Esophagus squamous epithelium (tissue), 5 donors: Measurements from ENCODE around the gene EXOC6. TPM values are rescaled to one million over a fixed set of nuclear protein-coding genes. Genes with fewer than 3 reads are reported as not detected.

ENCODE experiments used
- DNase-seq: peaks from one replicate; lab custom pipeline; 2025; lab: John Stamatoyannopoulos, UW
- H3K27ac ChIP-seq, 4 donors: fragments of 200-600 bp; sonication (generic); one replicate each; pipeline ENCODE4 v1.5.1; 2016 to 2019; ENCODE audit warnings: mild to moderate bottlenecking in 1 of 4
- H3K27me3 ChIP-seq, 4 donors: fragments of 200-600 bp; sonication (generic); 1 replicate in 3 of 4; 2 replicates in 1 of 4; pipeline versions ENCODE4 v1.5.1 to v1.6.0; 2017 to 2021; ENCODE audit warnings: antibody characterized with exemption in 1 of 4
- H3K36me3 ChIP-seq, 3 donors: fragments of 200-600 bp; sonication (generic); one replicate each; pipeline ENCODE4 v1.5.1; 2016 to 2019
- H3K4me1 ChIP-seq, 3 donors: fragments of 200-600 bp; sonication (generic); one replicate each; pipeline ENCODE4 v1.5.1; 2017 to 2019
- H3K4me3 ChIP-seq, 4 donors: fragments of 200-600 bp; sonication (generic); 1 replicate in 3 of 4; 2 replicates in 1 of 4; pipeline ENCODE4 v1.5.1; 2016 to 2019; ENCODE audit warnings: mild to moderate bottlenecking in 2 of 4, moderate library complexity in 1 of 4
- H3K9me3 ChIP-seq, 3 donors: fragments of 200-600 bp; sonication (generic); one replicate each; pipeline ENCODE4 v1.5.1; 2016 to 2019
- POLR2A ChIP-seq, 4 donors: fragments of 450-650 bp; IDR thresholded peaks; one replicate each; pipeline ENCODE4 v1.6.1; 2017; ENCODE audit warnings: antibody characterized with exemption in 4 of 4, mild to moderate bottlenecking in 4 of 4, moderate library complexity in 3 of 4
- WGBS, 2 donors: methylation state at CpG; one replicate each; pipeline ENCODE4 v1.1.5; 2018; 5-methylcytosine and 5-hydroxymethylcytosine counted together
- intact Hi-C: fragments of 100-400 bp; cut with DNase I; formaldehyde crosslinking; loops from one replicate; pipeline ENCODE4 v1.15.0; 2022
- total RNA-seq, 4 donors: library from RNA; depleted of rRNA; stranded (reverse); fragments of >200 nt; gene quantifications; one replicate each; pipeline ENCODE4 v1.1.0, GENCODE V29; 2016
- TF ChIP-seq, protein P1 (sequence below), 6 experiments: fragments of 450-650 bp in 4 of 6; fragments of 200-600 bp in 2 of 6; sonication (generic) in 2 of 6; IDR thresholded peaks; one replicate each; pipeline ENCODE4 v1.5.1; 2016 to 2019; ENCODE audit warnings: antibody characterized with exemption in 6 of 6, mild to moderate bottlenecking in 4 of 6, moderate library complexity in 4 of 6
- donor health status: DM: yes; HTN: yes; CAD: no.

EXOC6 gene
- total RNA-seq, 4 donors from 2014 or later, result 1.3 to 9.5 (median 5.6) TPM

DNA sequence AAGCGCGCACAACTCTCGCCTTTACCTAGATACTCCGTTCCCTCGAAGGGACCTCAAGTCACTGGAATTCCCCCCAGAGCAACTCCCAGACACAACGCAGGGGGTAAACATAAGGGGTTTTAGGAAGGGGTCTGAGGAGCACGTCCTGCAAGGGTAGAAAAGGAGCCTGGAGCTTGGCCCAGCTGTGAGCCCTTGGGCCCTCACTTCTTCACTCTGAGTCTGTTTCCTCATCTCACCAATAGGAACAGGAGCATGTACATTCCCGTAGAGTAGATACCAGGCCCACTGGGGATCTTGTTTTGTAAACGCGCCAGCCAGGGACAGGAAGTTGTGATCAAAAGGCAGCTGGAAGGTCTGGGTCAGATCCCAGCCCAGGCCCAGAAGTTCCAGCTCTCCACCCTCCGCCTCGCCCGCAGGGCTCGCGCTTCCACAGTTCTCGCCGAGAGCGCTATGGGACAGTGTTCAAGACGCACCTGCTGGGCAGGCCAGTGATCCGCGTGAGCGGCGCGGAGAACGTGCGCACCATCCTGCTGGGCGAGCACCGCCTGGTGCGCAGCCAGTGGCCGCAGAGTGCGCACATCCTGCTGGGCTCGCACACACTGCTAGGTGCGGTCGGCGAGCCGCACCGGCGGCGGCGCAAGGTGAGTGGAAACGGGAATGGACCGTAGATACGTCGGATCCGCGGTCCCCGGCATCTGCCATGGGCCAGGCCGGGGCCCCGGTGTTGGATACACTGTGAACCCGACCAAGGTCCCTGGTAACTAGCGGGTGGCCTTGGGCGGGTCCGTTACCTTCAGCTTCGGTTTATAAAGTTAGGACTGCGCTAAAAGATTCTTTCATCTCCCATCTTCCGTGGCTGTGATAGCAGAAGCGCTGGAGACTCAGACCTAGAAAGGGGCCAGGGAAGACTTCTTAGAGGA, 213.5 kb downstream of the EXOC6 start:
- Histone ChIP-seq H3K36me3 (peaks cover 0 to 6% (median 0%) of the 10 kb centered on the region in 3 donors), H3K27ac (no peak overlapping the region), H3K4me3 (peak overlapping the region in 3 of 4 donors; percentile 8 to 46 (median 37)), H3K4me1 (peaks cover 14 to 47% (median 36%) of the 10 kb centered on the region in 3 donors), H3K27me3 (peaks cover 2 to 98% (median 27%) of the 10 kb centered on the region in 4 donors), H3K9me3 (no peaks in the 10 kb centered on the region)
- no peak for DNase-seq
- TF ChIP-seq, protein P1, sequence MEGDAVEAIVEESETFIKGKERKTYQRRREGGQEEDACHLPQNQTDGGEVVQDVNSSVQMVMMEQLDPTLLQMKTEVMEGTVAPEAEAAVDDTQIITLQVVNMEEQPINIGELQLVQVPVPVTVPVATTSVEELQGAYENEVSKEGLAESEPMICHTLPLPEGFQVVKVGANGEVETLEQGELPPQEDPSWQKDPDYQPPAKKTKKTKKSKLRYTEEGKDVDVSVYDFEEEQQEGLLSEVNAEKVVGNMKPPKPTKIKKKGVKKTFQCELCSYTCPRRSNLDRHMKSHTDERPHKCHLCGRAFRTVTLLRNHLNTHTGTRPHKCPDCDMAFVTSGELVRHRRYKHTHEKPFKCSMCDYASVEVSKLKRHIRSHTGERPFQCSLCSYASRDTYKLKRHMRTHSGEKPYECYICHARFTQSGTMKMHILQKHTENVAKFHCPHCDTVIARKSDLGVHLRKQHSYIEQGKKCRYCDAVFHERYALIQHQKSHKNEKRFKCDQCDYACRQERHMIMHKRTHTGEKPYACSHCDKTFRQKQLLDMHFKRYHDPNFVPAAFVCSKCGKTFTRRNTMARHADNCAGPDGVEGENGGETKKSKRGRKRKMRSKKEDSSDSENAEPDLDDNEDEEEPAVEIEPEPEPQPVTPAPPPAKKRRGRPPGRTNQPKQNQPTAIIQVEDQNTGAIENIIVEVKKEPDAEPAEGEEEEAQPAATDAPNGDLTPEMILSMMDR (IDR thresholded peaks at IDR 0.05), result no peak
- TF ChIP-seq POLR2A (IDR thresholded peaks at IDR 0.05), result no peak
- 0 to 7% methylated on average over 3 to 8 of the region's 57 CpGs for WGBS, 2 donors
- intact Hi-C loops, result no loop called here

DNA sequence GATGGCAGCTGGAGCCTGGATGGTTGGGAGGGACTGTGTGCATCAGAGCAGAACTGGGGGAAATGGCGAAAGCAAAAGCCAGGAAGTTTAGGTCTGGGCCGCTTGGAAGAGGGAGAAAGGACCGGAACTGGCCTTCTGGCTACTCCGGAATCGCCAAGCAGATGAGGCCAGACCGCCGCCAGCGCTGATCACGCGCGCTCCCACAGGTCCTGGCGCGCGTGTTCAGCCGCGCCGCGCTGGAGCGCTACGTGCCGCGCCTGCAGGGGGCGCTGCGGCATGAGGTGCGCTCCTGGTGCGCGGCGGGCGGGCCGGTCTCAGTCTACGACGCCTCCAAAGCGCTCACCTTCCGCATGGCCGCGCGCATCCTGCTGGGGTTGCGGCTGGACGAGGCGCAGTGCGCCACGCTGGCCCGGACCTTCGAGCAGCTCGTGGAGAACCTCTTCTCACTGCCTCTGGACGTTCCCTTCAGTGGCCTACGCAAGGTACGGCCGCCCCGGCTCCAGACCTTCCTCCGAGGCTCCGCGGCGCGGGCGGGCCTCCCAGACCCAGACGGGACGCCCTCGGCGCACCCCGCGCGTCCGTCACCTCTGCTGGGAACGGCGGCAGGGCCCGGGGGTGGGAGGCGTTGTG, 214.3 kb downstream of the EXOC6 start:
- no peak for DNase-seq
- H3K4me1 ChIP-seq, result peaks cover 14 to 47% (median 36%) of the 10 kb centered on the region in 3 donors
- peaks cover 2 to 100% (median 28%) of the 10 kb centered on the region in 4 donors for H3K27me3 ChIP-seq
- 1% methylated on average over 7 to 31 of the region's 68 CpGs for WGBS, 2 donors
- H3K9me3 ChIP-seq, result no peaks in the 10 kb centered on the region
- no peak overlapping the region for H3K27ac ChIP-seq
- TF ChIP-seq POLR2A (IDR thresholded peaks at IDR 0.05), result no peak
- TF ChIP-seq, protein P1 (IDR thresholded peaks at IDR 0.05), result peak in 5 of 6 experiments; percentile 30 to 75 (median 61)
- peak overlapping the region in 3 of 4 donors; percentile 8 to 46 (median 37) for H3K4me3 ChIP-seq
- intact Hi-C loops, result no loop called here
- H3K36me3 ChIP-seq, result peaks cover 0 to 6% (median 0%) of the 10 kb centered on the region in 3 donors

DNA sequence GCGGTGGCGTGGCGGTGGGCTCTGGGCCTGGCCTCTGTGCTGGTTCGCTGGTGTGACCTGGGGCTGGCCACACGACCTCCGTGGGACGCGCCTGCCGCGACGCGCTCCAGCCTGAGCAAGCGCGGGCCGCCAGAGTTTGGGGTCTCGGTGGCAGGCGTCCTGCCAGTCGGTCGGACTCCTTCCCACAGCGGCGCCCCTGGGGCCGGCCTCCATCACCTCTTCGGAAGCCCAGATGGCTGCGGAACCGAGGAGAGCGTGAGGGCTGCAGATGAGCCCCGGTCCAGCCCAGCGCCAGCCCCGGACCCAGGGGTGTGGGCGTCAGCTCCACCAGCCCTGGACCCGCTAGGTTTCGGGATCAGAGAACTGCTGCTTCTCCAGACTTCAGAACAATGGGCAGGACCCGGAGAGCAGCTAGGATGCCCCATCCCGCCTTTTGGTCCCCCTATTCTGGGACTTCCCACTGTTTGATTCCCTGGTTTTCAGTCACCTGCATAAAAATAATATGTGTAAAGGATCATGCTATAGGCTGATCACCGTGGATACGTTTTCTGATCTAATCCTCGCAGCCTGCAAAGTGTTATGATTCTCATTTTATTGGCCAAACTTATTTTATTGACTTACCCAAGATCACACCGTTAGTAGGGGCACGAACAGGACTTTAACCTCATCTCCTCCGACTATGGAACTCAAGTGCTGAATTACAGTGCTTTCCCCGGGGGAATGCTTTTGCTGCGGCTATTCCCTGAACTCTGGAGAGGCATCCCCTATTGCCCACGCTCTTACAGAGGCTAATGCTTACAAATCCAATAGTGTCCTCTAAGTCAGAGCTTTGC, 215.0 kb downstream of the EXOC6 start:
- intact Hi-C loops, result no loop called here
- WGBS, 2 donors, result 39 to 41% methylated on average over 10 to 17 of the region's 43 CpGs
- peaks cover 0 to 2% (median 0%) of the 10 kb centered on the region in 3 donors for H3K36me3 ChIP-seq
- H3K4me1 ChIP-seq, result peaks cover 17 to 52% (median 36%) of the 10 kb centered on the region in 3 donors
- H3K9me3 ChIP-seq, result no peaks in the 10 kb centered on the region
- peaks cover 2 to 100% (median 32%) of the 10 kb centered on the region in 4 donors for H3K27me3 ChIP-seq
- H3K27ac ChIP-seq, result no peak overlapping the region
- DNase-seq, result no peak
- H3K4me3 ChIP-seq, result peak overlapping the region in 2 of 4 donors; percentile 37 to 46
- TF ChIP-seq, protein P1 (IDR thresholded peaks at IDR 0.05), result no peak
- no peak for TF ChIP-seq POLR2A (IDR thresholded peaks at IDR 0.05)

DNA sequence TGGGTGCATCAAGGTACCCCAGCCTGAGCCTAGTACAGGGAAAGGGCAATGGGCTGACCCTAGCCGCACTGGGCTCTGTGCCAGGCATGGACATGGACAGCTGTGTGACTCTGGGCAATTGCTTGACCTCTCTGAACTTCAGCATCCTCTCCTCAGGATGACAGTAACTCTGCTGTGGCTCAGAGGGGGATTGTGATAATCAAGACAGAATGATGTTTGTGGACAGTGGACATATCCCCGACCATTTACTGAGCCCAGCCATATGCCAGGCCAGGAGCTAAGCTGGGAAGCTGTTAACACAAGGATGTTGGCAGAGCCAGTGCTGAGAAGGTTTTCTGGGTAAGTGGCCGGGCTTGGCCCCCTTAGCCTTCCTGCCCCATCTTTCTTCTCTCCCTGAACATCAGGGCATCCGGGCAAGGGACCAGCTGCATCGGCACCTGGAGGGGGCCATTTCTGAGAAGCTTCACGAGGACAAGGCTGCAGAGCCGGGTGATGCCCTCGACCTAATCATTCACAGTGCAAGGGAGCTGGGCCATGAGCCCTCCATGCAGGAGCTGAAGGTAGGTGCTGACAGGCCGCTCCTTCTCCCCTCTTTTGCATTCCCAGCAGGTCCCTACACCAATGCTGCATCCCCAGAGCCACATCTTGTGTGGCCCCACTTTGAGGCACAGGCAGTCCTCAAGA, 215.8 kb downstream of the EXOC6 start:
- intact Hi-C loops, result no loop called here
- DNase-seq, result no peak
- no peaks in the 10 kb centered on the region for H3K9me3 ChIP-seq
- peaks cover 2 to 100% (median 38%) of the 10 kb centered on the region in 4 donors for H3K27me3 ChIP-seq
- 40 to 91% methylated on average over 2 to 4 of the region's 9 CpGs for WGBS, 2 donors
- peaks cover 22 to 59% (median 36%) of the 10 kb centered on the region in 3 donors for H3K4me1 ChIP-seq
- H3K36me3 ChIP-seq, result no peaks in the 10 kb centered on the region
- TF ChIP-seq POLR2A (IDR thresholded peaks at IDR 0.05), result no peak
- TF ChIP-seq, protein P1 (IDR thresholded peaks at IDR 0.05), result no peak
- no peak overlapping the region for H3K27ac ChIP-seq
- H3K4me3 ChIP-seq, result no peak overlapping the region
